ENCODE data around the gene SNRNP27.
"Not testable (repeated sequence)": the region's sequence is repeated elsewhere in the genome, so short reads cannot be mapped to it uniquely, and the experiment has no call there.

SNRNP27 gene

DNA sequence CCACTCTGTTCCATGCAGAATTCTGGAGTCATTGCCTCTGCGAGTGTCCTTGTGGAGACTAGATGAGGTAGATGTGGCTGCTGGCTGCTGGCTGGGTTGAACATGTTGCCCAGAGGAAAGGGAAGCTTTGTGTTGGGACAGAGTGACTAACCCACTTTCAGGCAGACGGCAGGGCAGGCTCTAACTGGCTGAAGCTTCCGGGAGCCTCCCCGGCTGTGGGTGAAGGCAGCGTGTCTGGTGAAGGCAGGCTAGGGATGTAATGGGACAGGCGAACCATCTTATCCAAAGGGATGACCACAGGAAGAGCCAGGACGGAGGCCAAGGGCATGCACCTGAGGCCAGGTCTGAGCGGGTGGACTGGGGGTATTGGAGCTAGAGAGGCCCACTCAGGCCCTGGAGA is 51.7 kb downstream of the SNRNP27 start:
- no peak for DNase-seq (ENCODE audit: low read depth in 1 of 2, low spot score in 1 of 2)

DNA sequence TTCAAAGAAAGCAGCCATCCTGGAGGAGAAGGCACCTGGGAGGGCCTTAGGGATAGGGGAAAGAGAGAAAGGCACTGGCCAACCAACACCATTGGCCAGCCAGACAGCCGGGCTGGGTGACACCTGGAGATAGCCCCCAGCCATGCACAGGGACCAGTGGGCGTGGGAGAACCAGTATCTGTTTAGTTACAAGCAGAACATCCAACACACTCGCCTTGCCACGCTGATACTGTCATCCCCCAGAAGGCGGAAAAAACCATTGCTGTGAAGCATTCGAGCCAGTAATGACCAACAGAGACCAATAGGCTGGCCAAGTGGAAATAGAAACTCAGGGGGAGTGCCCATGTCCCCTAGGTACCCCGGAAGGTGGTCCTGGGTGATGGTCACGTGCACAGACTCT is 52.2 kb downstream of the SNRNP27 start:
- no peak for DNase-seq (ENCODE audit: low read depth in 1 of 2, low spot score in 1 of 2)

DNA sequence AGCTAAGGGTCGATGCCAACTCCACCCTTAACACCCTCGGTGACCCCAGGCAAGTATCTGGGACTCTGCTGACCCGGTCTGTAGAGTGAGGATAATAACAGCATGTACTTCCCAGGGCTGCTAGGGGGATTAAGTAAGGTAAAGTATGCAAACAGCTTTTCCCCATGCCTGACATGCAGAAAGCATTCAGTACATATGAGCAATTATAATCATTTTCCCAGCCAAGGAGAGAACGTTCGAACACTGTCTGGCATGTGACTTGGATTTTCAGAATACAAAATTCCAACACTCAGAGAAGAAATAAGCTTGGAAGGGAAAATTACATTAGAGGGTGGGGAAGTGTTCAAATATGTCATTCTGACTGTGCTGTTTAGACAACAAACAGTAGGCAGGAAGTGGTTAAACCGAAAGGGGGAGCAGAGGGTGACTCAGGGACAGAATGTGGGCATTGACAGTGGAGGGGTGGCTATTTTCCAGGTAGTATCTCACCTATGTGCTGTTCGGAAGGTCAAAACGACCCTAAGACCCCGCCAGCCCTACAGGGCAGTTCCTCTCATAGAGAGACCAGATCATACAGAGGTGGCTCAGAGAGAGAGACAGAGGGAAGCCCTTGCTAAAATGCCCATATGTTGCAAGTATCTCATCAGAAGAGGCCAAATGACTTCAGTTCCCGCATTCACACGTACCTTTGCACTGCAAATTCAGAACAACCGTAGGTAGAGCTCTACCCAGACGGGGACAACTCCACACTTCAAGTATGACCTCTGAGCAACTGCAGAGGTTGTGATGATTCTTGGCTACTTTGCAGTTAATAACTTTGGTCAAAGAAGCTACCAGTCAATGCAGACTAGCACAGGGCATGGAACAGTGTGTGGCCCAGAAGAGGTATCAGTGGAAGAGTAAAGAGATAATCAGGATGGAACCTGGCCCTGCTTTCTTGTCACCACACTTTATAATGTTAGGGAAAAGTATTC is 52.9 kb downstream of the SNRNP27 start:
- DNase-seq (ENCODE audit: low read depth in 1 of 2, low spot score in 1 of 2), result peak in 1 of 2 donors; percentile 16

DNA sequence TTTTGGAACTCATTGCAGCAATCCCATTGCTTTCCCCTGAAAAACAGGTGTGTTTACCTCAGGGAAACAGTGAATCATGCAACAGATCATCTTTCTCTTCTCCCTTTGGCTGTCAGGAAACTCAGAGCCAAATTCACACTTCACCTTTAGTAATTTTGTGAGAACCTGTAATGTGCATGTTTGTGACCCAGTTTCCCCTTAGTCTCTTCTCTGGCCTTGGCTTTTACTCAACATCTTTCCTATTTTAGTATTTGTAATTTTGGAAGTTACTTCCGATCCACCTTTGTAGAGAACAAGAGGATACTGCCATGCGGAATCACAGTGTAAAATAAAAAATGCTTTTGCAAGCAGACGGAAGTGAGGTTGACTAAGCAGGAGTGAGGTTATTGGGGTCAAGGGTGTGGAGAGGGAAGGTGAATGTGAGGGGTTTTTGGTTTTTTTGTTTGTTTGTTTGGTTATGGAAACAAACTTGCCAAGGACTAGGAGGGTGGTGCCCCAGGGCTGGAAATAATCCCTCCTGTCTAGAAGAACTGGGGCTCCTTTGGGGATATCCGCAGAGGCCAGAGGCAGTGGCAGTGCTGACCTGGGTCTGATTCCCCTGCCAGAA is 53.7 kb downstream of the SNRNP27 start:
- DNase-seq (ENCODE audit: low read depth in 1 of 2, low spot score in 1 of 2), result no peak

DNA sequence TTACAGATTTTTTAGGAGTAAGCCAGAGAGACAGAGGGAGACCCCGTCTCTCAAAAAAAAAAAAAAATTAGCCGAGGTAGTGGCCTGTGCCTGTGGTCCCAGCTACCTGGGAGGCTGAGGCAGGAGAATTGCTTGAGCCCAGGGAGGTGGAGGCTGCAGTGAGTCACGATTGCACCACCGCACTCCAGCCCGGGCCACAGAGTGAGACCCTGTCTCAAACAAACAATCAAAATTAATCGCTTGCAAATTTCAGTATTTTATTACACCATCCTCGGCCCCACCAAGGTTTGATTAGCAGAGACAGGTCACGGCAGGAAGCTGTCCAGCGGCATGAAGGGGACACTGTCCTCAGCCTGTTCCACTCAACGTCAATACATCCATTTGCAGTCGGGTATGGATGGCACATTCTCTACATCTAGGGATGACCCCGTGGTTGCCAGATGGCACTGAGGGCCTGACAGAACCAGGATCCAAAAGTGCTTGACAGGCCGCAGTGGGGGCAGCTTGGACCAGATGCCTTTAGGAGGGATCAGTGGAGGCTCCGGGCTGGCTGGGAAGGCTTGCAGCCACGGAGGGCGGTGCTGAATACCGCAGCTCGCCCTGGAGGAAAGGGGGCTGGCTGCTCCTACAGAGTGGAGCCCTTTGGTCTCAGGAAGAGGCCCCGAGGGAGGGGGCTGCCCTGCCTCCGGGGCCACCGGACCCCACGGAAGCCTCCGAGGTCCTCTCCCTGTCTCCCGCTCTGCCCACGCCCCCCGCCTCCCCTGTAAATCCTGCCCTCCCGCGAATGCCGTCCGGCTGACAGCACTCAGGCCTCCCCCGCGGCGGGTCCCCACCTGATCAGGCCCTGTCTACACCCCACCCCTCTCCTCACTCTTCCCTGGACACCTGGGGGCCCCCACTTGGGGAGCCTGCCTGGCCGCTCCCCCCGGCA is 54.5 kb downstream of the SNRNP27 start:
- no peak for DNase-seq (ENCODE audit: low read depth in 1 of 2, low spot score in 1 of 2)

DNA sequence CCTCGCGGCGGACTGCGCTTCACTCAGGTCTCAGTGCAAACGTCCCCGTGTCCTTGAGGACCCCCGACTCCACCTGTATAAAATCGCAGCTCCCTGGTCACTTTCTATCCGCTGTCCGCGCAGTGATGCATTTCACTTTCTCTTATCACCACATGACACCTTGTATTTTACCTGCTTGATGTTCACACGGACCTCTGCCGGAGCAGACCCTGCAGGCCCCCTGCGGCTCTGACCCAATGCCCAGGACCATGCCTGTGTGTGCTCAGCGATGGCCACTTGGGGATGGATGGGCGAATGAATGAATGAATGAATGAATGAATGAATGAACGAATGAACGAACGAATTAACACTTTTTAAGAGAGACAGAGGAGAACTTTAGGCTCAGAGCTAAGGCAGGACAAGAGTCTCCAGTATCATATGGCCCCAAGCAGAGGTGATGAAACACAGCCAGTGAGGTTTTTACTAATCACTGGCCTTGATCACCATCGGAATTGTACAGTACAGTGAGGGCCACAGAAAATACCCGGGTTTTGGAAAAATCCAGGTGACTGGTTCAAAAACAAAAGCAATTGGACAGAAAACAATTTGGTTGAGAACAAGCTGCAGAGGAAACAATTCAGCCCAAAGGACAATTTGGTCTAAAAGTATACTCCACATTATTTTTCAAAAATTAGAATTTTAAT is 55.3 kb downstream of the SNRNP27 start:
- no peak for DNase-seq (ENCODE audit: low read depth in 1 of 2, low spot score in 1 of 2)

DNA sequence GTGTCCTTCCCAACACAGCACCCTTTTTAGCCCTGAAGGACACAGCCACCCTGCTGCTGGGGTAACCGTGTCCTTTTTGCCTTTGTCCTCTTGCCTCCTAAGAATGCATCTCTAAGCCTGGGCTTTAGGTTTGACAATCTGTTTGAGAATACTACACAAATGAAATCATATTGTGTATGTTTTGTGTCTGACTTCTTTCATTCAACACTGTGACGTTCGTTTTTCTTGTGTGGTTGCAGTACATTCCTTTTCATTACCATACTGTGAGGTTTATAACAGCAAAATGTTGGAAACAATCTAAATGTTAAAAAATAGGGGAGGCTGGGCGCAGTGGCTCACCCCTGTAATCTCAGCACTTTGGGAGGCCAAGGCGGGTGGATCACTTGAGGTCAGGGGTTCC is 56.5 kb downstream of the SNRNP27 start:
- no peak for DNase-seq (ENCODE audit: low read depth in 1 of 2, low spot score in 1 of 2)

DNA sequence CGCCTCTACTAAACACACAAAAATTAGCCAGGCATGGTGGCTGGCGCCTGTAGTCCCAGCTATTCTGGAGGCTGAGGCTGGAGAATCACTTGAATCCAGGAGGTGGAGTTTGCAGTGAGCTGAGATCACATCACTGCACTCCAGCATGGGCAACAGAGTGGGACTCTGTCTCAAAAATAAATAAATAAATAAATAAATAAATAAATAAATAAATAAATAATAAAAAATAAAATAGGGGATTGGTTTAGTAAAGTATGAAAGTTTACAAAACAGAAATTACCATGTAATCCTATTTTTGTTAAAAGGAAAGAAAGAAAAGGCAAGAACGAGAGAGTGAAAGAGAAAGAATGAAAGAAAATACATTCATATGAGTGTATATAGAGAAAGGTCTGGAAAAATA is 56.9 kb downstream of the SNRNP27 start:
- DNase-seq (ENCODE audit: low read depth in 1 of 2, low spot score in 1 of 2), result not testable (repeated sequence)

DNA sequence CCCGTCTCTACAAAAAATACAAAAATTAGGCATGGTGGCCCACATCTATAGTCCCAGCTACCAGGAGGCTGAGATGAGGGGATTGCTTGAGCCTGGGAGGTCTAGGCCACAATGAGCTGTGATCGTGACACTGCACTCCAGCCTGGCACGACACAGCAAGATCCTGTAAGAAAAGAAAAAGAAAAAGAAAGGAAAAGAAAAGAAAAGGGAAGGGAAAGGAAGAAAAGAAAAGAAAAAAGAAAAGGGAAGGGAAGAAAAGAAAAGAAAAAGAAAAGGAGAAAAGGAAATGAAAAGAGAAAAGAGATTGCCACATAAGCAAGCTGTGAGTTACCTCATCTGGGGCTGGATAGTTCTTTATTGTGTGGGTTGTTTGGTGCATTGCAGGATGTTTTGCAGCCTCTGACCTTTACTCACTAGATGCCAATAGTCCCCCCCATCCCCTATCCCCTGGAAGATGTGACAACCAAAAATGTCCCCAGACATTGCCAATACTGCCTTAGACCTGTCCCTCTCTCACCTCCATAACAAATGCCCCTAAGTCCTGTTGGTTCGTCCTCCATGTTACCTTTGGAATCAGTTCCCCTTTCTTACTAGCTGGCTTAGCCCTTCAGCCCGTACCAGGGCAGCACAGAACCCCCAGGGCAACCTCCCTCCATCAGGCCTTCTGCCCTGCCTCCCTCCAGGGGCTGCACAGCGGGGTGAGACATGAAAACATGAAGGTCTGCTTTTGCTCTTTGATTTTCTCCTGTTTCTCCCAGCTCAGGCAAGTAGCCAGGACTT is 58.8 kb downstream of the SNRNP27 start:
- DNase-seq (ENCODE audit: low read depth in 1 of 2, low spot score in 1 of 2), result no peak

DNA sequence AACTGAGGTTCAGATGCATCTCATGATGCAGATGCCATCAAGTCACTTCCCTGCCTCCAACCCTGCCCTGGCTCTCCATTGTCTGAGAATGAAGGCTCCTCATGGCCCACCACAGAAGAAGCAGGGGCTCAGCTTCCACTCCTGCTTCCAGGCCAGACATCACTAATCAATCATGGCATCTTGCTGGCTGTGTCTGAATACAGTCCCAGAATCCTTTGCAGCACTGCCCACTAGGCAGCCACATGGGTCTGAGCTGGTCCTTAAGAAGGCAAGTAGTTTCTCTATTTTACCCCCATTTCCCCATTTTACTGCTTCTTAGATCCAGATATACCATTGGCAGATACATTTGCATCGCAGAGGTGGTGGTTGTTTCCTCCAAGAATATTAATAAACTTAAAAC is 60.3 kb downstream of the SNRNP27 start:
- DNase-seq (ENCODE audit: low read depth in 1 of 2, low spot score in 1 of 2), result no peak

All from activated T-helper 1 cell treated with anti-CD3 and anti-CD28 coated beads, Interleukin-2, amount 50 U/mL, for 16 hours (primary cell).